Endometrium (tissue), 2 donors: ENCODE measurements around the gene PCNX2.
"Not testable (repeated sequence)": the region's sequence is repeated elsewhere in the genome, so short reads cannot be mapped to it uniquely, and the experiment has no call there.

Experiments used
- FAIRE-seq: peaks from 2 replicates; lab custom pipeline; 2012; peaks lifted over from hg19 to GRCh38; lab: Jason Lieb, UNC
- donor health status: control.
- donor health status: control.

The PCNX2 gene

GRCh38 chr1:233006108-233006507 lies 289.4 kb downstream of the PCNX2 start:
- FAIRE-seq, result no peak

DNA sequence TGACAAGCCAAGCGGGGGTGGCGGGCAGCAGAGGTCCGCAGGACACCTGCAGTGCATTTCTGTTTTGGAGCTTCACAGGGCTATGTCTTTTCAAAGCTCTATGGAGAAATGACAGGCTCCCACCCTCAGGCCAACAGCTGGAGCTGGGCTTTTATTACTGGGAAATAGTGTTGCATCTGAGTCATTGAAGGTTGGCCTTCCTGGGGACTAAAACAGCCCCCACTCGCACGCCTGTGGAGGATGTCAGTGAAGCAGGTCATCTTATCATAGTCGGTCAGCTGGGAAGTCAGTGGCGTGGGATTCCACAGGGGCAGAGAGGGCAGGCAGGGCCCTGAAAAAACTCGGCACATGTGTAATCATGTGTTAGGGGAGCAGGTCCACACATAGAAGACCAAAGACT lies 289.8 kb downstream of the PCNX2 start:
- no peak for FAIRE-seq

GRCh38 chr1:233005156-233005555 lies 290.4 kb downstream of the PCNX2 start:
- no peak for FAIRE-seq

- FAIRE-seq, result no peak
Measured at GRCh38 chr1:233004451-233004850, 291.1 kb downstream of the PCNX2 start.

DNA sequence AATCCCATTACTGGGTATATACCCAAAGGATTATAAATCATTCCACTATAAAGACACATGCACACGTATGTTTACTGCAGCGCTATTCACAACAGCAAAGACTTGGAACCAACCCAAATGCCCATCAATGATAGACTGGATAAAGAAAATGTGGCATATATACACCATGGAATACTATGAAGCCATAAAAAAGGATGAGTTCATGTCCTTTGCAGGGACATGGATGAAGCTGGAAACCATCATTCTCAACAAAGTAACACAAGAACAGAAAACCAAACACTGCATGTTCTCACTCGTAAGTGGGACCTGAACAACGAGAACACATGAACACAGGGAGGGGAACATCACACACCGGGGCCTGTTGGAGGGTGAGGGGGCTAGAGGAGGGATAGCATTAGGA lies 291.9 kb downstream of the PCNX2 start:
- FAIRE-seq, result not testable (repeated sequence)

DNA sequence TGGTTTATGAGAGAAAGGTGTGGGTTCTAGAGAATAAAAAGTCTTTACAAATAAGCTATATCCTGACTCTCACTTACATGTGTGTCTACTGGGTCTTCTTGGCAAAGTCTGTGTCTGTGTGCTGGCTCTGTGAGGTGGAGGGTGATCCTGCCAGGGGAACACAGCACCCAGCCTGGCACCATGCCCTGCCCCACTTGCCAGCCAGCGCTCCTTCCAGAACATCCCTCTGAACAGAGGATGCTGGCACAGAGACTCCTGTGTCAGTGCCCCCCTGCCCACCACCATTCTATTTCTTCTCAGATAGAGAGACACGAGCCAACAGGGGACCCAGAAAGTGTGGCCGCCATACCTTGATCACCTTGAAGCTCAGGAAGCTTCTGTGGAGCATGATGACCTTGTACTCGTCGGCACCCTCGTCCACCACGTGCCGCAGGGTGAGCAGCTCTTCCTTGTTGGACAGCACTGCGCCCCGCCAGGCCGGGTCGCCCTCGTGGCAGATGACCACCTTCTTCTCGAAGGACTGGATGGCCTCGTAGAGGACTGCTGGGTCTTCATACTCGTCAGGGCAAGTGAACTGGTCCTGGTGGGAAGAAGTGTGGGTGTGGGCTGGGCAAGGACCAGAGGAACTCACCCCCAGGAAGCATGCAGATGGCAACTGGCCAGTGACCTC lies 295.4 kb downstream of the PCNX2 start:
- no peak for FAIRE-seq

- no peak for FAIRE-seq
Measured at GRCh38 chr1:232998646-232999045, 296.9 kb downstream of the PCNX2 start.

DNA sequence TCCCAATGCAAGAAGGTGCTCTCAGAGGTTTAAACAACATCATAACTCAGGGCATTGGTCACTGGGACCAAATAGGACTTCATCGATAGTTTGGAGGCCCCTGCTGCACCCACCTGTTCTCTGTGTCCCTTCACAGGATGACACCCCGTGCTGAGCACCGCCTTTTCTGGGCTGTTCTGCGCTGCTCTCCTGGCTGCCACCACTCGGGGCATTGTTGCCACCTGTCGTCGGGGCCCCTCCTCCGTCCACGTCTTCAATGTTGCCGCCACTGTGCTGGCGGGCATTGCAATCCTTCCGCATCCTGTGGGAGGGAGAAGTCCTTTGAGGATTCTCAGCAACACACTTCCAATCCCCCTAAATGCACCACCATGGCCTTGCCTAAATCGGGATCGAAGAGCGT lies 297.4 kb downstream of the PCNX2 start:
- FAIRE-seq, result no peak

DNA sequence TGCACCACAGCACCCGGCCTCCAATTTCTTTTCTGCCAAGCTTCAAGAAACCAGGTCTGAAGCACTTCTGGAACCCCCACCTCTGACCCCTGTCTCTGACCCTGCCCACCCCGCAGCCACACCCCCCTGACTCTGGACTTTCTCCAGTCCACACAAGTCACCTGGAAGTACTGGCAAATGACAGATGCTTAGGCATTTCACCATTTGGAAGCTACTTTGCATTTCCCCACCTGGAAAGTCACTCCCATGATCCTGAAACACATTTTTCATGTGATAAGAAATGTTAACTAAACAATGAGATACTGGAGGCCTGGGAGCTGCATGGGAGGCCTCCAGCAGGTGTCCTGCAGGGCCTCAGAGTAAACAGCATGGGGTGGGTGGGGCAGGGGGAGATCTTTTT lies 299.4 kb downstream of the PCNX2 start:
- FAIRE-seq, result no peak

GRCh38 chr1:232995189-232995588 lies 300.3 kb downstream of the PCNX2 start:
- FAIRE-seq, result no peak

DNA sequence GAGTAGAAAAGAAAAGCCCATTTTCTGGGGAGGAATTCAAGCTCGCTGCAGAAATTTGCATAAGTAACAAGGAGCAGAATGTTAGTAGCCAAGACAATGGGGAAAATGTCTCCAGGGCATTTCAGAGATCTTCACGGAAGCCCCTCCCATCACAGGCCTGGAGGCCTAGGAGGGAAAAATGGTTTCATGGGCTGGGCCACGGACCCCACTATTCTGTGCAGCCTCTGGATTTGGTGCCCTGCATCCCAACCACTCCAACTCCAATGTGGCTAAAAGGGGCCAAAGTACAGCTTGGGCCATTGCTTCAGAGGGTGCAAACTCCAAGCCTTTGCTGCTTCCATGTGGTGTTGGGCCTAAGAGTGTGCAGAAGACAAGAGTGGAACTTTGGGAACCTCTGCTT lies 302.0 kb downstream of the PCNX2 start:
- no peak for FAIRE-seq

GRCh38 chr1:232992227-232992626 lies 303.3 kb downstream of the PCNX2 start:
- no peak for FAIRE-seq

DNA sequence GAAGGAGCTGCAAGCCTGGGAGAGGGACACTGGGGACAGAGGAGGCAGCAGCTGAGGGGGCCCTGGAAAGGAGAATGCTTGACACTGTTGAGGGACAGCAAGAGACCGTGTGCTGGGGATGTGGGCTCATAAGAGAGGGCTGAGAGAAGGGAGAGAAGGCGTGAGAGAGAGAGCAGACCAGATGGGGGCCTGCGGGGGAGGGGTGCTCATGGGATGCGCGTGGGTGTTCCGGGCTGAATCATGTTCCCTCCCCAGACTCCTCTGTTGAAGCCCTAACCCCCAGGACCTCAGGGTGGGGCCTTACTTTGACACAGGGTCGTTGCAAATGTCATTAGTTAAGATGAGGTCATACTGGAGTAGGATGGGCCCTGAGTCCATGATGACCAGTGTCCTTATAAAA lies 304.3 kb downstream of the PCNX2 start:
- FAIRE-seq, result no peak

DNA sequence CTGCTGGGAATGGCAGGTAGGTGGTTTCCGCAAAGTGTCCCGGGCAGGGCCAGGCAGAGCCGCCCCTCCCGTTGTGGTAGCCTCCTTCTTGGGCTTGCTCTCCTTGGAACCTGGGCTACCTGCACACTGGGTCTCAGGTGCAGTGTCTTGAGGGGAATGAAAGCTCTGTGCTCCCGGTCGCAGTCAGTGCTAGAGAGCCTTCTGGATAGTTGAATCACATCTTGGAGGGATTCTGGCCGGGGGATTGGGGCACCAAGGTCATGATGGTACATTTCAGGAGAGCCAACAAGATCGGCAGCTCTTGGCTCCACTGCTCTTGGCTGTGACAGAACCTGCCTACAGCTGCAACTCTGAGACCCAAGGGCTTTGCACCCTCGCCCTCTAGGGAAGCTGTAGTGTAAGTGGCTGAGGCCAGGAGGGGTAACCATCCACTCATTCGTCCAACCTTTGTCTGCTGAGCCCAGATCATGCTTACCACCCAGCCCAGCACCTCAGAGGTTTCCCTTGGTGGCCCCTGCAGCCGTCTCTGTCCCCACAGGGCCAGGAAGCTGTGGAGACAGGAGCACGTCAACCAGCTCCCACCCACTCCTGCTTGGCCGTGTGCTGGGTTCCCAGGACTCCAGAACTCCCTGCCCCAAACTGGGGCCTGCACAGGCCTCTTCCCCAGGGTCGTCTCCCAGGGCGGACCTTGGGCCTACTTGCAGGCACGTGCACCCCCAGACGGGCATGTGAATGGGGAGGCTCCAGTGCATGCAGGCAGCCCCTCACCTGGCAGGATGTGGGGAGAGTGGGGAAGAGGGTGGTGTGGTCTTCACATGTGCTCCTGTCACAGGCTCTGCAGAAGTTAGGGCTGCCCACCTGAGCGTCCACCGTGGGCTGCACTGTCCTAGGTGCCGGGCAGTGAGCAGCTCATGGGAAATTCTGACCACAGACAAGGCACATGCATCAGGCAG lies 305.1 kb downstream of the PCNX2 start:
- no peak for FAIRE-seq

DNA sequence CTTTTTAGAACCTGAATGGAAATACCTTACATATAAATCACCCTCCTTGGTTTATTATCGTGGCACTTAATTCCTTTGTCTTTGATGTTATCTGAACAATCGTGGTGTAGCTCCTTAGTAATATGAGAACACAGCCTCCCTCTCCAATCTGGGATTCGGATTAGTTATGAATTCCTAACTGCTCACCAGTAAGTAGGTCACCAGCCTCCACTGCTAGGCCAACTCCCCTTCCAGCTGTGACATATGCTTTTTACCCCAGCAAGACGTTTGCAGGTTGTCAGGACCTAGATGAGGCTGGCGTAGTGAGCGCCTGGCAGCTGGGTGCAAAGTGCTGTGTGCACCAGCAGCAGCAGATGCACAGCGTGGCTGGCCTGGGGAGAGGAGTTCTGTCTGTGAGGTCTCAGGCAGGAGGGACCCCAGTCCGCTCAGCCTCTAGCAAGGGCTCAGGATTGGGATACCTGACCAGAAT lies 306.9 kb downstream of the PCNX2 start:
- FAIRE-seq, result peak; percentile 96

DNA sequence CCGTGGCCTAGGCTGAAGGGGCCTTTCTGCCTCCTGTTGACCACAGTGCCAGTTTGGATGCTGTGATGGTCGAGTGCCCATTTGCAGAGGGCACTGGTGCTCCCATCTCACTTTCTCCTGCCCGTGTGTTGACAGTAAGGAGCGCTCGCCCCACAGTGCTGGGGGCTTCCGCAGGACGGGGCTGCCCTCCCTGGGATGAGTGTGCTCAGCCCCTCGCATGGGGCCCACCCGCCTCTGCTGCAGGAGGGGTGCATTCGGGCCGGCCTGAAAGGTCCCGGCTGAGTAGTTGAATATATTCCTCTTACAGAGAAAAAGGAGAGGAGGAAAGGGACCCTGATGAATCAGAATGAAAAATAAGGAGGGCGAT lies 307.8 kb downstream of the PCNX2 start:
- FAIRE-seq, result no peak

DNA sequence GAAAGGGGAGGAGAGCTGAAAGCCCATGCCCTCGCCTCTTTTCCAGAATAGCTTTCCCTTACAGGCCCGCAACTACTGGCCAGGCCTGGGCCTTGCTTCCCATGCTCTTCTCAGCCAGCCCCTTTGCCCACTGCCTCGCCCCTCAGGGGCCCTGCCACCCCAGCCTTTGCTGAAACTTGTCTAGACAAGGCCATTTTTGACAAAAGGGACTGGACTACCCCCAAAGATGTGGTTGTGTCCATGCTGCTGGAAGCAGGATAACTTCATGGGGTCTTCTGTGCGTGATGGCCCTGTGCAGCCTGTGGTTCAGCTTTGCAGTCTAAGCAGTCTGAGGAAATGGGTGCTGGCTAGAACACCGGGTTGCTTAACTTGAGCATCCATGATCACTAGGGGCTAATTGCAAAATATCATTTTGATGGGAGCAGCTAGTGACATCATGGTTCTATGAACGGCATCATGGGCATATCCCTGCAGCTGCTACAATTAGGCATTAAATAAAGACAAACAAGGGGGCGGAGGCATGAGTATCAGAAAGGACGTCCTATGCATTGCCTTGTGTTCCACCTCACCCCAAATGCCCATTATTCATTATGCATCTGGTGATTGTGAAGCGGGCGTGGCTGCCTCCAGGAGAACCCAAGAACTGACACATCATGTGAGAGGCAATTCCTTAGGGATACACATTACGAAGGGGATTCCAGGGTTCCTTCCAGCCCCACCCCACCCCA lies 308.3 kb downstream of the PCNX2 start:
- FAIRE-seq, result no peak

GRCh38 chr1:232986527-232986922 lies 309.0 kb downstream of the PCNX2 start:
- no peak for FAIRE-seq

- no peak for FAIRE-seq
Measured at GRCh38 chr1:232985882-232986526, 309.5 kb downstream of the PCNX2 start.

GRCh38 chr1:232984577-232985425 lies 310.7 kb downstream of the PCNX2 start:
- FAIRE-seq, result no peak
